ENCODE data around the gene ZNF714.

Gene ZNF714

GRCh38 chr19:21115430-21115829, 33.4 kb downstream of the ZNF714 start:
- no peak overlapping the region for H3K4me3 ChIP-seq (ENCODE audit: low read depth, low read length)
- DNase-seq (ENCODE audit: low read depth) = no peak
- no peak for TF ChIP-seq CTCF (conservative IDR thresholded peaks at IDR 0.05; ENCODE audit: low read depth, low read length)

GRCh38 chr19:21117041-21117907, 35.3 kb downstream of the ZNF714 start:
- no peak for TF ChIP-seq CTCF (conservative IDR thresholded peaks at IDR 0.05; ENCODE audit: low read depth, low read length)
- peak; percentile 39 for DNase-seq (ENCODE audit: low read depth)
- H3K4me3 ChIP-seq (ENCODE audit: low read depth, low read length) = no peak overlapping the region

GRCh38 chr19:21126078-21126477, 44.1 kb downstream of the ZNF714 start:
- no peak for DNase-seq (ENCODE audit: low read depth)
- no peak for TF ChIP-seq CTCF (conservative IDR thresholded peaks at IDR 0.05; ENCODE audit: low read depth, low read length)
- H3K4me3 ChIP-seq (ENCODE audit: low read depth, low read length) = no peak overlapping the region

GRCh38 chr19:21127001-21127400, 45.0 kb downstream of the ZNF714 start:
- TF ChIP-seq CTCF (conservative IDR thresholded peaks at IDR 0.05; ENCODE audit: low read depth, low read length) = no peak
- H3K4me3 ChIP-seq (ENCODE audit: low read depth, low read length) = no peak overlapping the region
- no peak for DNase-seq (ENCODE audit: low read depth)

- no peak for DNase-seq (ENCODE audit: low read depth)
- no peak overlapping the region for H3K4me3 ChIP-seq (ENCODE audit: low read depth, low read length)
- TF ChIP-seq CTCF (conservative IDR thresholded peaks at IDR 0.05; ENCODE audit: low read depth, low read length) = no peak
These were observed 45.9 kb downstream of the ZNF714 start for GRCh38 chr19:21127898-21128297.

- TF ChIP-seq CTCF (conservative IDR thresholded peaks at IDR 0.05; ENCODE audit: low read depth, low read length) = no peak
- peak; percentile 5 for DNase-seq (ENCODE audit: low read depth)
- H3K4me3 ChIP-seq (ENCODE audit: low read depth, low read length) = no peak overlapping the region
These were observed 47.1 kb downstream of the ZNF714 start for GRCh38 chr19:21128901-21129698.
